Transverse colon (tissue), 4 donors: ENCODE data around the gene DCAF15. TPM values are rescaled to one million over a fixed set of nuclear protein-coding genes. Genes with fewer than 3 reads are reported as not detected.

ENCODE experiments used
- DNase-seq: peaks from one replicate; pipeline ENCODE4 v3.0.0-alpha.2; 2019
- H3K27ac ChIP-seq, 4 donors: fragments of 200-600 bp; sonication (generic); 2 replicates each; pipeline ENCODE4 v1.5.1; 2016 to 2018; ENCODE audit warnings: inconsistent platforms in 4 of 4
- H3K27me3 ChIP-seq: fragments of 200-600 bp; sonication (generic); 2 replicates; pipeline ENCODE4 v1.5.1; 2017; ENCODE audit warnings: inconsistent platforms
- H3K36me3 ChIP-seq, 4 donors: fragments of 200-600 bp; sonication (generic); 2 replicates each; pipeline ENCODE4 v1.5.1; 2017 to 2019; ENCODE audit warnings: inconsistent platforms in 4 of 4
- H3K4me1 ChIP-seq, 4 donors: fragments of 200-600 bp; sonication (generic); 2 replicates each; pipeline ENCODE4 v1.5.1; 2017 to 2020; ENCODE audit warnings: inconsistent platforms in 4 of 4
- H3K4me3 ChIP-seq, 4 donors: fragments of 200-600 bp; sonication (generic); 1 replicate in 1 of 4; 2 replicates in 3 of 4; pipeline versions ENCODE4 v1.5.1 to v1.6.1; 2017 to 2019; ENCODE audit warnings: inconsistent platforms in 4 of 4
- H3K9me3 ChIP-seq, 2 donors: fragments of 200-600 bp; sonication (generic); 2 replicates each; pipeline ENCODE4 v1.5.1; 2017 to 2019; ENCODE audit warnings: inconsistent platforms in 2 of 2
- EP300 ChIP-seq: sonication (generic); formaldehyde crosslinking; IDR thresholded peaks from one replicate; pipeline ENCODE4 v1.6.1; 2017; ENCODE audit warnings: antibody characterized with exemption, low read depth
- POLR2A ChIP-seq: fragments of 450-650 bp; IDR thresholded peaks from one replicate; pipeline ENCODE4 v1.6.1; 2016; ENCODE audit warnings: antibody characterized with exemption, mild to moderate bottlenecking, moderate library complexity
- POLR2AphosphoS5 ChIP-seq, 3 donors: sonication (generic); formaldehyde crosslinking; IDR thresholded peaks; one replicate each; pipeline ENCODE4 v1.6.1; 2016; ENCODE audit warnings: antibody characterized with exemption in 3 of 3
- WGBS, 2 donors: methylation state at CpG; one replicate each; pipeline ENCODE4 v1.1.5; 2018; ENCODE audit warnings: low coverage in 1 of 2; 5-methylcytosine and 5-hydroxymethylcytosine counted together
- in situ Hi-C, 4 donors: fragments of 200-750 bp; cut with MboI; loops; one replicate each; pipeline versions ENCODE4 v1.15.0 to v1.15.1; 2017; ENCODE audit warnings: low sequenced_read_pairs in 3 of 4, low pct_ligation_motif_present in 1 of 4, low pct_unique_long_range_greater_than_20kb in 1 of 4
- intact Hi-C: fragments of 100-400 bp; cut with DNase I; formaldehyde crosslinking; loops from one replicate; pipeline ENCODE4 v1.15.1; 2023; ENCODE audit warnings: low total_unique reads
- total RNA-seq, 4 donors: library from RNA; depleted of rRNA; stranded (reverse); fragments of >200 nt; gene quantifications; one replicate each; pipeline ENCODE4 v1.1.0, GENCODE V29; 2016
- TF ChIP-seq, protein P1 (sequence below), 5 experiments: fragments of 200-600 bp in 3 of 5; fragments of 450-650 bp in 2 of 5; sonication (generic) in 3 of 5; IDR thresholded peaks; 1 replicate in 2 of 5; 2 replicates in 3 of 5; pipeline ENCODE4 v1.5.1; 2016 to 2017; ENCODE audit warnings: antibody characterized with exemption in 5 of 5, inconsistent platforms in 3 of 5, mild to moderate bottlenecking in 2 of 5, moderate library complexity in 1 of 5

DCAF15 gene
- total RNA-seq, 4 donors from 2014 or later, result 26.2 to 61.7 (median 35.8) TPM

DNA sequence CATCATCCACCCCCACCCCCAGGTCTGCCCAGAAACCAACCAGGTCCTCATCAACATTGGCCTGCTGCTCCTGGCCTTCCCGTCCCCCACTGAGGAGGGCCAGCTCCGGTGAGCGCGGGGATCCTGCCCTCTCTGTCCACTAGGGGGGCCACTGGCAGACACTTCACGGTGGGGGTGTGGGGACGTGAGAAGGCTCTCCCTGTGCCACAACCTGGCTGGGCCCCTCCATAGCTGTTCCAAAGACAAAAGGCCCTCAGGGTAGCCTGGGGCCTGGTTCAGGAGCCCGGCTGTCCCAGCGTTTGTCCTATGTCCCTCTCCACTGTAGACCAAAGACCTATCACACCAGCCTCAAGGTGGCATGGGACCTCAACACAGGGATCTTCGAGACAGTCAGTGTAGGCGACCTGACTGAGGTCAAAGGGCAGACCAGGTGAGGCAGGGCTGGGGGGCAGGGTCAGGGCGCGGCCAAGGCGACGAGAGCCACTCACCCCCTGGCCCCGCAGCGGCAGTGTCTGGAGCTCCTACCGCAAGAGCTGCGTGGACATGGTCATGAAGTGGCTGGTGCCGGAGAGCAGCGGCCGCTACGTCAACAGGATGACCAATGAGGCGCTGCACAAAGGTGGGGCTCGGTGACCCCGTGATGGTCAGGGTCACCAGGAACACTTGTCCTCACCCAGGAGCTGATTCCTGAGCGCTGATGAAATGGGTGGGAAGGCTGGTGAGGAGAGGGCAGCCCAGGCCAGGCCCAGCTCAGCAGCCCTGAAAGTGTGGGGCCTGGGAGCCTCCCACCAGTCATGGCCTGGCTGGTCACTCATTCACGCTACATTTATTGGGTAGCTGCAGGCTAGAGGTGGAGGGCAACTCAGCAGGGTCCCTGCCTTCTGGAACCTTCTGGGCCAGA, 7.9 kb downstream of the DCAF15 start:
- intact Hi-C loops, result no loop called here
- H3K4me3 ChIP-seq, result no peak overlapping the region
- in situ Hi-C loops, result no loop called here
- DNase-seq, result no peak
- TF ChIP-seq, protein P1, sequence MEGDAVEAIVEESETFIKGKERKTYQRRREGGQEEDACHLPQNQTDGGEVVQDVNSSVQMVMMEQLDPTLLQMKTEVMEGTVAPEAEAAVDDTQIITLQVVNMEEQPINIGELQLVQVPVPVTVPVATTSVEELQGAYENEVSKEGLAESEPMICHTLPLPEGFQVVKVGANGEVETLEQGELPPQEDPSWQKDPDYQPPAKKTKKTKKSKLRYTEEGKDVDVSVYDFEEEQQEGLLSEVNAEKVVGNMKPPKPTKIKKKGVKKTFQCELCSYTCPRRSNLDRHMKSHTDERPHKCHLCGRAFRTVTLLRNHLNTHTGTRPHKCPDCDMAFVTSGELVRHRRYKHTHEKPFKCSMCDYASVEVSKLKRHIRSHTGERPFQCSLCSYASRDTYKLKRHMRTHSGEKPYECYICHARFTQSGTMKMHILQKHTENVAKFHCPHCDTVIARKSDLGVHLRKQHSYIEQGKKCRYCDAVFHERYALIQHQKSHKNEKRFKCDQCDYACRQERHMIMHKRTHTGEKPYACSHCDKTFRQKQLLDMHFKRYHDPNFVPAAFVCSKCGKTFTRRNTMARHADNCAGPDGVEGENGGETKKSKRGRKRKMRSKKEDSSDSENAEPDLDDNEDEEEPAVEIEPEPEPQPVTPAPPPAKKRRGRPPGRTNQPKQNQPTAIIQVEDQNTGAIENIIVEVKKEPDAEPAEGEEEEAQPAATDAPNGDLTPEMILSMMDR (IDR thresholded peaks at IDR 0.05), result peak in 3 of 5 experiments; percentile 12 to 22 (median 15)
- no peak for TF ChIP-seq POLR2AphosphoS5 (IDR thresholded peaks at IDR 0.05)
- H3K9me3 ChIP-seq, result no peaks in the 10 kb centered on the region
- H3K4me1 ChIP-seq, result no peaks in the 10 kb centered on the region
- peaks cover 0 to 29% (median 10%) of the 10 kb centered on the region in 4 donors for H3K36me3 ChIP-seq
- no peaks in the 10 kb centered on the region for H3K27me3 ChIP-seq
- WGBS, 2 donors, result 89 to 100% methylated on average over 1 to 27 of the region's 27 CpGs
- no peak overlapping the region for H3K27ac ChIP-seq

DNA sequence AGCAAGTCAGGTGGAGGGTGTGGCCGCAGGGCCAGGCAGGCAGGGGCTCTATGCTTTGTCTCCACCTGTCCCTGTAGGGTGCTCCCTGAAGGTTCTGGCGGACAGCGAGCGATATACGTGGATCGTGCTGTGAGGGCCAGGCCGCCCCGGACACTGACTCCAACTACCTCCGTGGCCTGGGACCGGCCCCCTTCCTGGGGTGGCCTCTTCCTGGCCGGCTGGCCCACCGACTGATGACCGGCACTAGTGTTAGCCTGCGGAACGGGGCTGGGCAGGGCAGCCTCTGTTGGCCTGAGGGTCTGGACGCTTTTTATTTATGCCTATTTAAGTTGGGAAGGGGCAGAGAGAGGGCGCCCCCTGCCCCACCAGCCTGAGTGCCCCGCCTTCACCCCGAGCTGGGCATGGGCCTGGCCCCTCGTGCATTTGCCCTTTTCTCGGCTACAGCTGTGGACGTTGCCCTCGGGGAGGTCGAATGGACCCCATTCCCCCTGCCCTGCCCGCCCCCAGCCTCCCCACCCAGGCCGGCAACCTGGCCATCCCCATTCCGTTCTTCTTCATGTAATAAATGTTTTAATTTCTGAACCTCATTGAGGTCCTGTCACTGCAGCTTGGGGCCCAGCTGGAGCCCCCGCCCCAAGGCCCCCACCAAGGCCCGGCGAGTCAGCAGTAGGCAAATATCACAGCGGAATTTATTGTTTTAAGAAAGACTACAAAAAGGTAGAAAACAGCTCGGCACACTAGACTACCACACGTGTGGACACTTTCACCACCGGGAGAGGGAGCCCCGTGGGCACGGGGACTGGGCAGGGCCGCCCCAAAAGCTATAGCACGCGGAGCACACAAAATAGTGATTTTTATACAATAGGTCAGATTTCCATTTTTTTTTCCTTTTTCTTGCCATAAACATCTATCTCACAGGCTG, 8.8 kb downstream of the DCAF15 start:
- H3K27ac ChIP-seq, result no peak overlapping the region
- H3K4me1 ChIP-seq, result no peaks in the 10 kb centered on the region
- TF ChIP-seq POLR2A, result no peak
- peak in 1 of 3 donors; percentile 21 for TF ChIP-seq POLR2AphosphoS5 (IDR thresholded peaks at IDR 0.05)
- TF ChIP-seq, protein P1 (IDR thresholded peaks at IDR 0.05), result no peak
- no peak for TF ChIP-seq EP300
- H3K27me3 ChIP-seq, result no peaks in the 10 kb centered on the region
- in situ Hi-C loops (no loop called here), intact Hi-C loops (no loop called here)
- H3K4me3 ChIP-seq, result no peak overlapping the region
- H3K36me3 ChIP-seq, result peaks cover 0 to 20% (median 6%) of the 10 kb centered on the region in 4 donors
- no peak for DNase-seq
- 83 to 89% methylated on average over 8 to 39 of the region's 39 CpGs for WGBS, 2 donors
- H3K9me3 ChIP-seq, result no peaks in the 10 kb centered on the region

- H3K36me3 ChIP-seq, result peaks cover 0 to 11% (median 4%) of the 10 kb centered on the region in 4 donors
- TF ChIP-seq POLR2AphosphoS5 (IDR thresholded peaks at IDR 0.05) (no peak), EP300 (no peak), POLR2A (no peak)
- TF ChIP-seq, protein P1 (IDR thresholded peaks at IDR 0.05), result no peak
- no peaks in the 10 kb centered on the region for H3K4me1 ChIP-seq
- intact Hi-C loops (no loop called here), in situ Hi-C loops (no loop called here)
- no peaks in the 10 kb centered on the region for H3K9me3 ChIP-seq
- H3K27me3 ChIP-seq, result no peaks in the 10 kb centered on the region
- H3K27ac ChIP-seq, result no peak overlapping the region
- 80 to 86% methylated on average over 11 to 43 of the region's 55 CpGs for WGBS, 2 donors
- peak overlapping the region in 2 of 4 donors; percentile 3 to 18 for H3K4me3 ChIP-seq
- no peak for DNase-seq
These were observed 9.8 kb downstream of the DCAF15 start for GRCh38 chr19:13961826-13962698.
